Neuronal stem cell (in vitro differentiated cells): ENCODE data around the gene HS1BP3. TPM values are rescaled to one million over a fixed set of nuclear protein-coding genes. Genes with fewer than 3 reads are reported as not detected.

ENCODE experiments used
- DNase-seq: peaks from one replicate; pipeline ENCODE4 v3.0.0-alpha.2; 2013; ENCODE audit warnings: low spot score
- H2AFZ ChIP-seq: one replicate; pipeline ENCODE4 v1.6.1; 2013; ENCODE audit warnings: mild to moderate bottlenecking, low read length, inconsistent platforms
- H2AK5ac ChIP-seq: 2 replicates; pipeline ENCODE4 v1.6.1; 2013; ENCODE audit warnings: low read depth, mild to moderate bottlenecking, inconsistent platforms, low read length, moderate library complexity, mixed read lengths
- H2BK120ac ChIP-seq: 2 replicates; pipeline ENCODE4 v1.6.1; 2013; ENCODE audit warnings: low read depth, mild to moderate bottlenecking, inconsistent platforms, low read length, moderate library complexity, mixed read lengths
- H2BK12ac ChIP-seq: one replicate; pipeline ENCODE4 v1.6.1; 2013; ENCODE audit warnings: low read length, inconsistent platforms
- H2BK15ac ChIP-seq: 2 replicates; pipeline ENCODE4 v1.6.1; 2013; ENCODE audit warnings: mild to moderate bottlenecking, low read length, inconsistent platforms, mixed read lengths
- H2BK5ac ChIP-seq: one replicate; pipeline ENCODE4 v1.6.1; 2013; ENCODE audit warnings: inconsistent platforms, mild to moderate bottlenecking, low read length, moderate library complexity
- H3K14ac ChIP-seq: one replicate; pipeline ENCODE4 v1.6.1; 2013; ENCODE audit warnings: low read length, inconsistent platforms
- H3K18ac ChIP-seq: 2 replicates; pipeline ENCODE4 v1.6.1; 2013; ENCODE audit warnings: low read length, inconsistent platforms
- H3K23ac ChIP-seq: 2 replicates; pipeline ENCODE4 v1.6.1; 2013; ENCODE audit warnings: low read depth, mild to moderate bottlenecking, mixed read lengths, low read length, inconsistent platforms; ENCODE audit not compliant: poor library complexity
- H3K27ac ChIP-seq: replicated peaks from 3 replicates; pipeline ENCODE4 v1.5.1; 2013; ENCODE audit warnings: low read length, inconsistent platforms
- H3K27me3 ChIP-seq, 3 experiments: 2 replicates each; pipeline ENCODE4 v1.6.1; 2013; ENCODE audit warnings: low read length in 3 of 3, mild to moderate bottlenecking in 2 of 3, inconsistent platforms in 1 of 3, low read depth in 1 of 3, mixed read lengths in 1 of 3, moderate library complexity in 1 of 3; ENCODE audit not compliant: control insufficient read depth in 3 of 3, insufficient read depth in 3 of 3
- H3K36me3 ChIP-seq, 2 donors: replicated peaks in 1 of 2; 2 replicates each; pipeline ENCODE4 v1.6.1; 2013; ENCODE audit warnings: low read length in 2 of 2; ENCODE audit not compliant: control insufficient read depth in 2 of 2, insufficient read depth in 2 of 2
- H3K4ac ChIP-seq: 2 replicates; pipeline ENCODE4 v1.6.1; 2013; ENCODE audit warnings: inconsistent platforms, mild to moderate bottlenecking, low read length, moderate library complexity
- H3K4me1 ChIP-seq, 2 donors: 1 replicate in 1 of 2; 2 replicates in 1 of 2; pipeline ENCODE4 v1.6.1; 2013; ENCODE audit warnings: low read length in 2 of 2, low read depth in 1 of 2; ENCODE audit not compliant: control insufficient read depth in 2 of 2, insufficient read depth in 1 of 2
- H3K4me2 ChIP-seq: one replicate; pipeline ENCODE4 v1.6.1; 2013; ENCODE audit warnings: mild to moderate bottlenecking, low read length, inconsistent platforms; ENCODE audit not compliant: insufficient read depth, poor library complexity, severe bottlenecking
- H3K4me3 ChIP-seq, 2 donors: 2 replicates each; pipeline ENCODE4 v1.5.1; 2013; ENCODE audit warnings: low read length in 2 of 2, mild to moderate bottlenecking in 2 of 2, inconsistent platforms in 1 of 2, moderate library complexity in 1 of 2
- H3K79me1 ChIP-seq: one replicate; pipeline ENCODE4 v1.6.1; 2013; ENCODE audit warnings: low read depth, mild to moderate bottlenecking, inconsistent platforms, low read length, moderate library complexity
- H3K9ac ChIP-seq: one replicate; pipeline ENCODE4 v1.6.1; 2013; ENCODE audit warnings: mild to moderate bottlenecking, low read depth, low read length, inconsistent platforms; ENCODE audit not compliant: poor library complexity
- H3K9me3 ChIP-seq, 2 donors: replicated peaks in 1 of 2; 2 replicates each; pipeline versions ENCODE3 to v1.6.1; 2013; ENCODE audit warnings: low read length in 2 of 2, mild to moderate bottlenecking in 2 of 2, inconsistent platforms in 1 of 2, low read depth in 1 of 2, mixed read lengths in 1 of 2, moderate library complexity in 1 of 2; ENCODE audit not compliant: control insufficient read depth in 2 of 2, insufficient read depth in 1 of 2
- H4K8ac ChIP-seq: one replicate; pipeline ENCODE4 v1.6.1; 2013; ENCODE audit warnings: low read depth, mild to moderate bottlenecking, inconsistent platforms, low read length, moderate library complexity
- H4K91ac ChIP-seq: one replicate; pipeline ENCODE4 v1.6.1; 2013; ENCODE audit warnings: low read length, low read depth, mild to moderate bottlenecking, inconsistent platforms; ENCODE audit not compliant: poor library complexity
- WGBS, 2 donors: extraction: QIAGEN DNeasy Blood & Tissue Kit; methylation state at CpG; one replicate each; pipeline ENCODE4 v1.1.7; 2013; ENCODE audit warnings: missing lambda C conversion rate in 2 of 2, mixed read lengths in 1 of 2; ENCODE audit not compliant: insufficient read length in 2 of 2, insufficient replicate concordance in 1 of 2; ENCODE audit errors: extremely low coverage in 2 of 2; 5-methylcytosine and 5-hydroxymethylcytosine counted together
- polyA plus RNA-seq, 2 experiments: library from polyadenylated mRNA; stranded (reverse); fragments of 200-250 nt; gene quantifications; one replicate each; pipeline ENCODE4 v1.2.3, GENCODE V29; 2013

HS1BP3 gene
- polyA plus RNA-seq (2013, experiment 1 of 2) = 13.1 TPM
- 12.9 TPM for polyA plus RNA-seq (2013, experiment 2 of 2)

- Histone ChIP-seq H3K4me2 (peak within 1 kb of the TSS; percentile 78), H3K36me3 (no peaks in the 10 kb centered on the region), H3K4me1 (peaks cover 6 to 24% of the 10 kb centered on the region in 2 donors), H3K9ac (peak within 1 kb of the TSS; percentile 91), H3K4ac (peak within 1 kb of the TSS; percentile 66), H3K4me3 (peak within 1 kb of the TSS; percentile 84 to 89), H2BK120ac (no peak within 1 kb of the TSS), H4K91ac (peak within 1 kb of the TSS; percentile 68), H2AK5ac (peak within 1 kb of the TSS; percentile 92), H3K79me1 (no peaks in the 10 kb centered on the region), H3K9me3 (no peaks in the 10 kb centered on the region), H3K27me3 (peaks cover 0 to 27% (median 2%) of the 10 kb centered on the region in 3 experiments), H2BK12ac (peak within 1 kb of the TSS; percentile 60), H3K14ac (peak within 1 kb of the TSS; percentile 66), H4K8ac (no peak within 1 kb of the TSS), H2BK5ac (peak within 1 kb of the TSS; percentile 58), H3K27ac (no peak within 1 kb of the TSS), H3K23ac (peak within 1 kb of the TSS; percentile 44), H2AFZ (peak within 1 kb of the TSS; percentile 96), H2BK15ac (peak within 1 kb of the TSS; percentile 93), H3K18ac (peak within 1 kb of the TSS; percentile 98)
- WGBS, 2 donors = no CpG with 5 or more reads among the region's 72 CpGs
- DNase-seq = peak; percentile 81
Measured at GRCh38 chr2:20650877-20651730, at the start of gene HS1BP3. Gene HS1BP3 (minus strand): TSS chr2:20651098. CDS start chr2:20651063, 35 bp downstream.

- Histone ChIP-seq H3K4ac (no peak overlapping the region), H3K79me1 (no peaks in the 10 kb centered on the region), H2BK120ac (no peak overlapping the region), H3K4me1 (peaks cover 0 to 2% of the 10 kb centered on the region in 2 donors), H3K9ac (no peak overlapping the region), H3K9me3 (no peaks in the 10 kb centered on the region), H3K27ac (no peak overlapping the region), H3K4me2 (no peak overlapping the region), H3K23ac (no peak overlapping the region), H2BK15ac (no peak overlapping the region), H3K36me3 (peaks cover 4 to 51% of the 10 kb centered on the region in 2 donors), H2AK5ac (no peak overlapping the region), H2BK12ac (no peak overlapping the region), H3K14ac (no peak overlapping the region), H4K91ac (no peak overlapping the region), H3K18ac (no peak overlapping the region), H3K4me3 (no peak overlapping the region), H4K8ac (no peak overlapping the region), H2AFZ (no peak overlapping the region), H2BK5ac (no peak overlapping the region), H3K27me3 (no peaks in the 10 kb centered on the region)
- WGBS, 2 donors = no CpG with 5 or more reads among the region's 4 CpGs
- DNase-seq = no peak
Measured at GRCh38 chr2:20698916-20699613, 48.2 kb upstream of the HS1BP3 start.

- Histone ChIP-seq H2BK5ac (no peak overlapping the region), H4K91ac (no peak overlapping the region), H3K9ac (no peak overlapping the region), H3K27ac (no peak overlapping the region), H3K4me1 (peaks cover 0 to 2% of the 10 kb centered on the region in 2 donors), H3K14ac (no peak overlapping the region), H3K4me3 (no peak overlapping the region), H3K4ac (no peak overlapping the region), H2BK12ac (no peak overlapping the region), H2AFZ (no peak overlapping the region), H3K18ac (no peak overlapping the region), H2AK5ac (no peak overlapping the region), H2BK15ac (no peak overlapping the region), H3K79me1 (no peaks in the 10 kb centered on the region), H2BK120ac (no peak overlapping the region), H3K4me2 (no peak overlapping the region), H3K36me3 (peaks cover 6 to 63% of the 10 kb centered on the region in 2 donors), H3K9me3 (no peaks in the 10 kb centered on the region), H4K8ac (no peak overlapping the region), H3K27me3 (no peaks in the 10 kb centered on the region), H3K23ac (no peak overlapping the region)
- no CpG with 5 or more reads among the region's 2 CpGs for WGBS, 2 donors
- no peak for DNase-seq
Measured at GRCh38 chr2:20697322-20697934, 46.5 kb upstream of the HS1BP3 start.
